K562 (cell line): ENCODE results near the gene TTC31. TPM values are rescaled to one million over a fixed set of nuclear protein-coding genes. Genes with fewer than 3 reads are reported as not detected.
A peak's percentile ranks its signal among the peaks of the same experiment; 100 is the strongest.

Experiments used
- ATAC-seq: fragments of 200-7000 bp; cut with Tn5 transposase; 3 replicates; pipeline ENCODE4 v1.9.1; 2020; ENCODE audit warnings: moderate library complexity
- BruUV-seq: library from RNA; stranded (reverse); fragments of 400-500 nt; replicated peaks from 2 replicates; lab custom pipeline; 2021; lab: Mats Ljungman, UMichigan
- CTCF ChIA-PET: fragments of 300-600 bp; formaldehyde crosslinking; extraction: SDS; loops from one replicate; lab custom pipeline; 2021; ENCODE audit warnings: low intra/inter-chr PET ratio; lab: Yijun Ruan, JAX
- POLR2A ChIA-PET: fragments of 300-600, 350-650 bp; sonication (Branson Sonifier 250); formaldehyde crosslinking; extraction: SDS; loops from one replicate; lab custom pipeline; 2021; ENCODE audit warnings: antibody characterized with exemption, inconsistent platforms; lab: Yijun Ruan, JAX
- DNase-seq, 4 experiments: peaks; one replicate each; pipeline versions ENCODE4 v3.0.0 to v3.0.0-alpha.2; 2011 to 2018; ENCODE audit warnings: low spot score in 3 of 4, mixed read lengths in 3 of 4; ENCODE audit errors: extremely low read depth in 1 of 4
- FAIRE-seq: peaks from 2 replicates; lab custom pipeline; 2011; peaks lifted over from hg19 to GRCh38; lab: Jason Lieb, UNC
- H2AFZ ChIP-seq: 2 replicates; pipeline ENCODE4 v1.6.0; 2011; ENCODE audit warnings: low read depth, low read length, control low read depth, inconsistent platforms
- H3K27ac ChIP-seq: fragments of 200-600 bp; 3 replicates; pipeline ENCODE4 v1.8.0; 2011; ENCODE audit warnings: low read depth, mild to moderate bottlenecking, control low read depth, inconsistent platforms, low read length, moderate library complexity, mixed read lengths; ENCODE audit errors: extremely low read depth
- H3K27me3 ChIP-seq, 2 experiments: fragments of 300-600 bp in 1 of 2; 2 replicates in 1 of 2; 3 replicates in 1 of 2; pipeline versions ENCODE4 v1.6.0 to v1.8.0; 2011; ENCODE audit warnings: inconsistent platforms in 2 of 2, low read length in 2 of 2, mild to moderate bottlenecking in 1 of 2, mixed read lengths in 1 of 2, moderate library complexity in 1 of 2; ENCODE audit not compliant: control insufficient read depth in 2 of 2, insufficient read depth in 2 of 2
- H3K36me3 ChIP-seq: fragments of 300-600 bp; 3 replicates; pipeline ENCODE4 v1.8.0; 2011; ENCODE audit warnings: mild to moderate bottlenecking, low read length, inconsistent platforms; ENCODE audit not compliant: control insufficient read depth, insufficient read depth
- H3K4me1 ChIP-seq, 2 experiments: fragments of 200-600 bp in 1 of 2; replicated peaks in 1 of 2; 2 replicates in 1 of 2; 3 replicates in 1 of 2; pipeline versions ENCODE4 v1.5.1 to v1.8.0; 2011; ENCODE audit warnings: inconsistent platforms in 2 of 2, low read length in 2 of 2, mild to moderate bottlenecking in 1 of 2, mixed read lengths in 1 of 2, moderate library complexity in 1 of 2; ENCODE audit not compliant: control insufficient read depth in 2 of 2, insufficient read depth in 2 of 2
- H3K4me2 ChIP-seq: 2 replicates; pipeline ENCODE4 v1.6.1; 2011; ENCODE audit warnings: low read length, control low read depth, inconsistent platforms, mixed read lengths; ENCODE audit not compliant: insufficient read depth
- H3K4me3 ChIP-seq: fragments of 200-600 bp; sonication (generic), shearing (Covaris generic); 2 replicates; pipeline ENCODE4 v1.5.1; 2016; ENCODE audit warnings: control low read depth, inconsistent platforms
- H3K79me2 ChIP-seq: fragments of 200-600 bp; 3 replicates; pipeline ENCODE4 v1.8.0; 2011; ENCODE audit warnings: low read length, inconsistent platforms; ENCODE audit not compliant: control insufficient read depth, insufficient read depth
- H3K9ac ChIP-seq, 2 experiments: 2 replicates each; pipeline versions ENCODE4 v1.6.0 to v1.6.1; 2011; ENCODE audit warnings: low read depth in 2 of 2, low read length in 2 of 2, control low read depth in 1 of 2, inconsistent platforms in 1 of 2, mild to moderate bottlenecking in 1 of 2, mixed read lengths in 1 of 2; ENCODE audit not compliant: insufficient read depth in 1 of 2
- H3K9me1 ChIP-seq: one replicate; pipeline ENCODE4 v1.6.0; 2011; ENCODE audit warnings: inconsistent platforms, mild to moderate bottlenecking, low read length, moderate library complexity; ENCODE audit not compliant: control insufficient read depth, insufficient read depth
- H3K9me3 ChIP-seq: replicated peaks from 2 replicates; pipeline ENCODE4 v1.5.1; 2011; ENCODE audit warnings: low read depth, low read length, inconsistent platforms; ENCODE audit not compliant: control insufficient read depth, insufficient read depth
- H4K20me1 ChIP-seq: replicated peaks from 2 replicates; pipeline ENCODE4 v1.6.1; 2011; ENCODE audit warnings: low read length, inconsistent platforms, mixed read lengths; ENCODE audit not compliant: control insufficient read depth, insufficient read depth
- BCOR ChIP-seq: fragments of 450-650 bp; IDR thresholded peaks from 2 replicates; pipeline ENCODE4 v1.6.1; 2016
- ETV6 ChIP-seq, 3 experiments: fragments of 150-350 bp in 1 of 3; sonication (generic) in 1 of 3; formaldehyde crosslinking in 1 of 3; IDR thresholded peaks; 2 replicates each; pipeline versions ENCODE4 v1.6.1 to v1.8.0; 2014 to 2022; ENCODE audit warnings: borderline replicate concordance in 2 of 3, low read depth in 2 of 3, antibody characterized with exemption in 1 of 3, low read length in 1 of 3, mild to moderate bottlenecking in 1 of 3, missing genetic modification reagents in 1 of 3
- EZH2 ChIP-seq: IDR thresholded peaks from 2 replicates; pipeline ENCODE4 v1.6.1; 2012; ENCODE audit warnings: low read depth, mild to moderate bottlenecking, inconsistent platforms, low read length, borderline replicate concordance
- MAFF ChIP-seq: IDR thresholded peaks from 2 replicates; pipeline ENCODE4 v1.6.1; 2012; ENCODE audit warnings: low read length, improper control_type of control experiment
- ZNF239 ChIP-seq: fragments of 250-450 bp; sonication (Bioruptor Pico); IDR thresholded peaks from 2 replicates; pipeline ENCODE4 v1.4.0; 2020; ENCODE audit warnings: mild to moderate bottlenecking
- WGBS: fragments of 100-300 bp; shearing (Covaris generic); methylation state at CpG from one replicate; pipeline ENCODE4 v1.1.6; 2016; ENCODE audit warnings: low coverage, mixed read lengths; ENCODE audit not compliant: insufficient coverage; ENCODE audit errors: missing lambda C conversion rate; 5-methylcytosine and 5-hydroxymethylcytosine counted together
- in situ Hi-C: fragments of 300-500 bp; cut with MboI; formaldehyde crosslinking; loops from 4 replicates; pipeline ENCODE4 v1.15.0; 2018; ENCODE audit warnings: inconsistent platforms, mixed read lengths
- intact Hi-C: fragments of 100-400 bp; cut with micrococcal nuclease; formaldehyde crosslinking; loops from 2 replicates; pipeline ENCODE4 v1.14.2; 2022
- polyA plus RNA-seq, 8 experiments: library from polyadenylated mRNA; depleted of rRNA in 4 of 8; stranded (reverse) in 5 of 8; unstranded in 3 of 8; fragments of >200 nt; fragmentation: Nextera tagmentation in 2 of 8; fragmentation: Illumina TruSeq in 1 of 8; extraction: Ambion mirVana in 2 of 8; extraction: Trizol in 1 of 8; gene quantifications; 2 replicates each; pipeline versions ENCODE4 v1.2.1 to v1.2.3, GENCODE V29; 2011 to 2014; ENCODE audit warnings: inconsistent platforms in 1 of 8, missing spikeins in 1 of 8
- total RNA-seq, 7 experiments: library from RNA; depleted of rRNA in 6 of 7; stranded (reverse); fragments of >200 nt in 6 of 7; fragmentation: Illumina TruSeq in 2 of 7; extraction: Trizol in 2 of 7; gene quantifications; 2 replicates each; pipeline versions ENCODE4 v1.2.1 to v1.2.3, GENCODE V29; 2011 to 2021; ENCODE audit warnings: low replicate concordance in 1 of 7

Gene TTC31
- total and polyA plus RNA-seq, 9 of the 15 experiments (the other 6 are each of a cell fraction or from before 2014, with no cell fraction given), result 4.7 to 30.5 (median 15.9) TPM

- Histone ChIP-seq H3K4me1 (peaks cover 7 to 36% of the 10 kb centered on the region in 2 experiments), H3K36me3 (peaks cover 35% of the 10 kb centered on the region), H3K9me3 (no peaks in the 10 kb centered on the region), H3K27me3 (no peaks in the 10 kb centered on the region), H3K9me1 (no peaks in the 10 kb centered on the region), H2AFZ (peak overlapping the region; percentile 28; the same call in 1 of the 2 replicates), H3K9ac (peak overlapping the region; percentile 37 to 85; a peak in 3 of 4 replicates), H3K27ac (no peak overlapping the region), H3K79me2 (peaks cover 15% of the 10 kb centered on the region; the same call in 2 of the 3 replicates), H3K4me3 (peak overlapping the region; percentile 53), H4K20me1 (no peaks in the 10 kb centered on the region; the same call in 1 of the 2 replicates), H3K4me2 (peak overlapping the region; percentile 87)
- no TSS peak for BruUV-seq
- CTCF ChIA-PET, result no interaction called here
- ATAC-seq (no peak), FAIRE-seq (no peak), DNase-seq (no peak)
- POLR2A ChIA-PET, result interaction anchor here (0.6 to 2.5 kb wide), 9 partner anchors 8 to 135 kb away, joined by 3 to 12 read pairs (median 4); partner anchors contain the start of genes AUP1 and HTRA2
- in situ Hi-C loops, result no loop called here
- intact Hi-C loops, result no loop called here
- WGBS, result 4% methylated on average over 10 of the region's 10 CpGs
- TF ChIP-seq ZNF239, result no peak
- no peak for TF ChIP-seq BCOR
- no peak for TF ChIP-seq ETV6 (IDR thresholded peaks at IDR 0.05; ENCODE audit: borderline replicate concordance in 1 of 2, low read depth in 2 of 2, low read length in 1 of 2)
- TF ChIP-seq ETV6 (CRISPR knock-in tag; IDR thresholded peaks at IDR 0.05; ENCODE audit: borderline replicate concordance), result no peak
- TF ChIP-seq MAFF, result no peak
- no peak for TF ChIP-seq EZH2
Observed at GRCh38 chr2:74458938-74459363, 23.9 kb upstream of the TTC31 start.
